Uterus (tissue), 4 donors: ENCODE measurements around the gene PTPN11. TPM values are rescaled to one million over a fixed set of nuclear protein-coding genes. Genes with fewer than 3 reads are reported as not detected.
"Not testable (repeated sequence)": the region's sequence is repeated elsewhere in the genome, so short reads cannot be mapped to it uniquely, and the experiment has no call there.

ENCODE experiments used
- DNase-seq, 2 donors: peaks; one replicate each; pipeline ENCODE4 v3.0.0-alpha.2; 2019 to 2020
- H3K27ac ChIP-seq, 2 donors: fragments of 200-600 bp; sonication (generic); 1 replicate in 1 of 2; 2 replicates in 1 of 2; pipeline ENCODE4 v1.5.1; 2016 to 2018
- H3K27me3 ChIP-seq, 2 donors: fragments of 200-600 bp; sonication (generic); one replicate each; pipeline ENCODE4 v1.5.1; 2018 to 2019; ENCODE audit warnings: control low read depth in 1 of 2
- H3K36me3 ChIP-seq, 2 donors: fragments of 200-600 bp; sonication (generic); one replicate each; pipeline ENCODE4 v1.5.1; 2019; ENCODE audit warnings: control low read depth in 1 of 2
- H3K4me1 ChIP-seq, 2 donors: fragments of 200-600 bp; sonication (generic); one replicate each; pipeline ENCODE4 v1.5.1; 2018 to 2019; ENCODE audit warnings: control low read depth in 1 of 2
- H3K4me3 ChIP-seq, 2 donors: fragments of 200-600 bp; sonication (generic); 1 replicate in 1 of 2; 2 replicates in 1 of 2; pipeline ENCODE4 v1.5.1; 2018 to 2019; ENCODE audit warnings: mild to moderate bottlenecking in 1 of 2
- H3K9me3 ChIP-seq, 2 donors: fragments of 200-600 bp; sonication (generic); one replicate each; pipeline ENCODE4 v1.5.1; 2019; ENCODE audit warnings: control low read depth in 1 of 2
- CTCF ChIP-seq, 4 experiments: fragments of 200-600 bp in 2 of 4; fragments of 450-650 bp in 2 of 4; sonication (generic) in 2 of 4; IDR thresholded peaks; one replicate each; pipeline ENCODE4 v1.5.1; 2016 to 2019; ENCODE audit warnings: antibody characterized with exemption in 4 of 4, mild to moderate bottlenecking in 2 of 4, moderate library complexity in 1 of 4
- POLR2A ChIP-seq, 2 donors: fragments of 450-650 bp; IDR thresholded peaks; one replicate each; pipeline ENCODE4 v1.6.1; 2016; ENCODE audit warnings: antibody characterized with exemption in 2 of 2, mild to moderate bottlenecking in 1 of 2, moderate library complexity in 1 of 2
- intact Hi-C: fragments of 100-400 bp; cut with DNase I; formaldehyde crosslinking; loops from one replicate; pipeline ENCODE4 v1.15.1; 2023; ENCODE audit warnings: low total_unique reads
- total RNA-seq, 4 donors: library from RNA; depleted of rRNA in 3 of 4; stranded (reverse); fragments of >200 nt in 3 of 4; gene quantifications; one replicate each; pipeline versions ENCODE4 v1.1.0 to v1.2.4, GENCODE V29; 2014 to 2023
- donor health status: DM: yes; HTN: yes; CAD: no.

The PTPN11 gene
- total RNA-seq, 4 donors from 2014 or later = 45.3 to 116 (median 76.9) TPM

GRCh38 chr12:112443916-112444315 lies 25.2 kb downstream of the PTPN11 start:
- H3K4me3 ChIP-seq = no peak overlapping the region
- no peaks in the 10 kb centered on the region for H3K4me1 ChIP-seq
- no peak for TF ChIP-seq POLR2A (IDR thresholded peaks at IDR 0.05)
- TF ChIP-seq CTCF (IDR thresholded peaks at IDR 0.05) = no peak
- no peaks in the 10 kb centered on the region for H3K9me3 ChIP-seq
- no peaks in the 10 kb centered on the region for H3K36me3 ChIP-seq
- H3K27me3 ChIP-seq = no peaks in the 10 kb centered on the region
- DNase-seq = no peak
- H3K27ac ChIP-seq = no peak overlapping the region
- intact Hi-C loops = no loop called here

- intact Hi-C loops = no loop called here
- Histone ChIP-seq H3K27ac (no peak overlapping the region), H3K36me3 (no peaks in the 10 kb centered on the region), H3K27me3 (no peaks in the 10 kb centered on the region), H3K4me3 (no peak overlapping the region), H3K9me3 (no peaks in the 10 kb centered on the region), H3K4me1 (no peaks in the 10 kb centered on the region)
- TF ChIP-seq POLR2A (IDR thresholded peaks at IDR 0.05) = no peak
- no peak for TF ChIP-seq CTCF (IDR thresholded peaks at IDR 0.05)
- DNase-seq = no peak
Observed at GRCh38 chr12:112446008-112446725, 27.4 kb downstream of the PTPN11 start.

GRCh38 chr12:112447106-112447505 lies 28.4 kb downstream of the PTPN11 start:
- Histone ChIP-seq H3K4me1 (no peaks in the 10 kb centered on the region), H3K4me3 (no peak overlapping the region), H3K9me3 (no peaks in the 10 kb centered on the region), H3K36me3 (no peaks in the 10 kb centered on the region), H3K27ac (no peak overlapping the region), H3K27me3 (no peaks in the 10 kb centered on the region)
- DNase-seq = no peak
- TF ChIP-seq POLR2A (IDR thresholded peaks at IDR 0.05) (no peak), CTCF (IDR thresholded peaks at IDR 0.05) (no peak)
- intact Hi-C loops = no loop called here

- H3K27ac ChIP-seq, H3K36me3 ChIP-seq, intact Hi-C loops, H3K4me1 ChIP-seq, H3K4me3 ChIP-seq, DNase-seq, H3K9me3 ChIP-seq, H3K27me3 ChIP-seq: not testable (repeated sequence)
Observed at GRCh38 chr12:112448165-112448564, 29.4 kb downstream of the PTPN11 start.

GRCh38 chr12:112450725-112451124 lies 32.0 kb downstream of the PTPN11 start:
- no peaks in the 10 kb centered on the region for H3K36me3 ChIP-seq
- intact Hi-C loops = no loop called here
- H3K9me3 ChIP-seq = no peaks in the 10 kb centered on the region
- no peaks in the 10 kb centered on the region for H3K4me1 ChIP-seq
- no peaks in the 10 kb centered on the region for H3K27me3 ChIP-seq
- no peak overlapping the region for H3K4me3 ChIP-seq
- H3K27ac ChIP-seq = no peak overlapping the region
- TF ChIP-seq CTCF (IDR thresholded peaks at IDR 0.05) (no peak), POLR2A (IDR thresholded peaks at IDR 0.05) (no peak)
- no peak for DNase-seq

GRCh38 chr12:112456029-112456428 lies 37.3 kb downstream of the PTPN11 start:
- intact Hi-C loops = no loop called here
- H3K27ac ChIP-seq = no peak overlapping the region
- H3K36me3 ChIP-seq = no peaks in the 10 kb centered on the region
- TF ChIP-seq CTCF (IDR thresholded peaks at IDR 0.05) (no peak), POLR2A (IDR thresholded peaks at IDR 0.05) (no peak)
- H3K4me3 ChIP-seq = no peak overlapping the region
- H3K4me1 ChIP-seq = no peaks in the 10 kb centered on the region
- no peak for DNase-seq
- no peaks in the 10 kb centered on the region for H3K27me3 ChIP-seq
- H3K9me3 ChIP-seq = no peaks in the 10 kb centered on the region

GRCh38 chr12:112457142-112457541 lies 38.4 kb downstream of the PTPN11 start:
- H3K9me3 ChIP-seq, H3K4me1 ChIP-seq, H3K27ac ChIP-seq, DNase-seq, H3K4me3 ChIP-seq, intact Hi-C loops, H3K36me3 ChIP-seq, H3K27me3 ChIP-seq: not testable (repeated sequence)
